ENCODE data around the gene CKS1B.

CKS1B gene

GRCh38 chr1:155002464-155003226, 28.2 kb downstream of the CKS1B start, which contains the start of gene ZBTB7B:
ZBTB7B (plus strand) TSS chr1:155002802; CDS start chr1:155014661, 11,859 bp downstream.
- peak; percentile 46 for DNase-seq (ENCODE audit: low read depth)

GRCh38 chr1:155003227-155003765, 28.8 kb downstream of the CKS1B start:
- peak; percentile 48 for DNase-seq (ENCODE audit: low read depth)

- DNase-seq (ENCODE audit: low read depth), result peak; percentile 68
Measured at GRCh38 chr1:155003766-155004351, 29.4 kb downstream of the CKS1B start.

GRCh38 chr1:155004352-155005075, 30.0 kb downstream of the CKS1B start:
- DNase-seq (ENCODE audit: low read depth), result no peak

GRCh38 chr1:155005076-155006011, 30.9 kb downstream of the CKS1B start:
- no peak for DNase-seq (ENCODE audit: low read depth)

- peak; percentile 63 for DNase-seq (ENCODE audit: low read depth)
Measured at GRCh38 chr1:155006601-155007101, 32.2 kb downstream of the CKS1B start.

GRCh38 chr1:155007251-155007828, 32.9 kb downstream of the CKS1B start:
- DNase-seq (ENCODE audit: low read depth), result no peak

GRCh38 chr1:155008015-155008941, 33.8 kb downstream of the CKS1B start:
- DNase-seq (ENCODE audit: low read depth), result no peak

- no peak for DNase-seq (ENCODE audit: low read depth)
Measured at GRCh38 chr1:155009221-155009711, 34.8 kb downstream of the CKS1B start.

GRCh38 chr1:155009742-155010141, 35.3 kb downstream of the CKS1B start:
- DNase-seq (ENCODE audit: low read depth), result no peak

- no peak for DNase-seq (ENCODE audit: low read depth)
Measured at GRCh38 chr1:155010211-155010918, 35.9 kb downstream of the CKS1B start.

GRCh38 chr1:155011004-155011416, 36.5 kb downstream of the CKS1B start:
- DNase-seq (ENCODE audit: low read depth), result no peak

- no peak for DNase-seq (ENCODE audit: low read depth)
Measured at GRCh38 chr1:155011437-155012025, 37.0 kb downstream of the CKS1B start.

GRCh38 chr1:155012026-155012546, 37.6 kb downstream of the CKS1B start:
- DNase-seq (ENCODE audit: low read depth), result no peak

- DNase-seq (ENCODE audit: low read depth), result no peak
Measured at GRCh38 chr1:155012776-155013602, 38.5 kb downstream of the CKS1B start.

GRCh38 chr1:155013632-155014031, 39.2 kb downstream of the CKS1B start:
- DNase-seq (ENCODE audit: low read depth), result no peak
